ENCODE results near the gene MTX2.

DNA sequence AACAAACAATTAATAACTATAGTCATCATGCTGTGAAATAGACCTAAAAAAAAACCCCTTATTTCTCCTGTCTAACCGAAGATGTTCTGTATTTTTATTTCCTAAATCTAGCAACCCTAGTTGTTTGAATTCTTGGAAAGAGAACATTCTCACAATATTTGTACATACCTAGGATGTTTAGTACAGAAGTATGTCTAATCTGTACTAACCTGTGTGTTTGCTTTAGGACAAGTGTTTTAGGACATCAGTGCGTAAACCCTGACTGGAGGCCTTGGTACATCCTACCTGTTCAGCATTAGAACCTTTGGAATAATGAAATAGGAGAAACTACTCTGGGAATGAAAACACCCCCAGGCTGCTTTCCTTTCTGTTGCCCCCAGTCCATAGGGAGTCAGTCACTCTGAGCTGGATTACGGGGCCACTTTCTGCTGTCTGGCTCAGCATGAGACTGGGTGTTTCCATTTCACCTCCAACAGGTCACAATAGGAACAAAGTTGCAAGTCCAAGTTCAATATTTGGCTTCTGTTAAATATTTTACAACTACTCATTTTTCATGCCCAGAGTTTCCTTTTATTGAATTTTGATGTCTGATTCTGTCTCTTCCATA is 114.7 kb downstream of the MTX2 start:
- no peak for TF ChIP-seq CTCF (IDR thresholded peaks at IDR 0.05; ENCODE audit: poor library complexity)
- no peak for TF ChIP-seq EZH2phosphoT487 (IDR thresholded peaks at IDR 0.05; ENCODE audit: low read depth, severe bottlenecking, unreplicated experiment)
- no peak for TF ChIP-seq EZH2 (IDR thresholded peaks at IDR 0.05; ENCODE audit: borderline replicate concordance)

Measured in hepatocyte (in vitro differentiated cells).